CD1c-positive myeloid dendritic cell (primary cell): ENCODE results near the gene U2AF1L4.
A peak's percentile ranks its signal among the peaks of the same experiment; 100 is the strongest.
"Not testable (repeated sequence)": the region's sequence is repeated elsewhere in the genome, so short reads cannot be mapped to it uniquely, and the experiment has no call there.

Source experiments
- DNase-seq: peaks from one replicate; pipeline ENCODE4 v3.0.0-alpha.2; 2016; ENCODE audit errors: extremely low spot score

The U2AF1L4 gene

DNA sequence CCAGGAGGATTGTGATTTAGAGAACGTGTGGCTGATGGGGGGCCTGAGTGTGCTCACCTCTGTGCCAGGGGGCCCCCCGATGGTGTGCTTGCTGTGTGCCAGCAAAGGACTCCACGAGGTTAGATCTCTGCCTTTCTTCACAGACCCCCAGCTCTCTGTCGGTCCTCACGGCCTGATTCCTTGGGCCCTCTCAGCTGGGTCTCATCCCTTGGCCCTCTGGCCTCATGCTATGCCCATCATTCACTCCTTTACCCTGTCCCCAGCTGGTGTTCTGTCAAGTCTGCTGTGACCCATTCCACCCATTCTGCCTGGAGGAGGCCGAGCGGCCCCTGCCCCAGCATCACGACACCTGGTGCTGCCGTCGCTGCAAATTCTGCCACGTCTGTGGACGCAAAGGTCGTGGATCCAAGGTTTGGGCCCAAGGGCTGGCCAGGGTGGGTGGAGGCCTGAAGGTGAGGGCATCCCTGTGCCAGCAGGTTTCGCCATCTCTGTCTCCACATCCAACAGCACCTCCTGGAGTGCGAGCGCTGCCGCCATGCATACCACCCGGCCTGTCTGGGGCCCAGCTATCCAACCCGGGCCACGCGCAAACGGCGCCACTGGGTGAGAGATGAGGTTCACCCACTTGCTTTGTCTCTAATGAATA, 19.9 kb downstream of the U2AF1L4 start:
- DNase-seq, result no peak

DNA sequence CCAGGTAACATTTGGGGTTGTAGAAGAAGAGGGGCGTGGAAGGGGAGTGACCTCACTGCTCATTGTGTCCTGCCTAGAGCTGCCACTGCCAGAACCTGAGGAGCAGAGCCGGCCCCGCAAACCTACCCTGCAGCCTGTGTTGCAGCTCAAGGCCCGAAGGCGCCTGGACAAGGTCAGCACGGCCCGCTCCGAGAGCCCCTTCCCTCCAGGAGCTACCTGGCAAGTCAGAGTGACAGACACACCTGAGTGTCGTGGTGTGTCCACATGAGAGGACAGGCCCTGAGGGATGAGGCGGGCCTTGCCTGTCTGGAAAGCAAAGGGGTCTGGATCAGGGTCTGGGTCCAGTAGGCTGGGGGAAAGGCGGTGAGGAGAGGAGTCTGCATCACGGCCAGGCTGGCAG, 20.7 kb downstream of the U2AF1L4 start:
- no peak for DNase-seq

DNA sequence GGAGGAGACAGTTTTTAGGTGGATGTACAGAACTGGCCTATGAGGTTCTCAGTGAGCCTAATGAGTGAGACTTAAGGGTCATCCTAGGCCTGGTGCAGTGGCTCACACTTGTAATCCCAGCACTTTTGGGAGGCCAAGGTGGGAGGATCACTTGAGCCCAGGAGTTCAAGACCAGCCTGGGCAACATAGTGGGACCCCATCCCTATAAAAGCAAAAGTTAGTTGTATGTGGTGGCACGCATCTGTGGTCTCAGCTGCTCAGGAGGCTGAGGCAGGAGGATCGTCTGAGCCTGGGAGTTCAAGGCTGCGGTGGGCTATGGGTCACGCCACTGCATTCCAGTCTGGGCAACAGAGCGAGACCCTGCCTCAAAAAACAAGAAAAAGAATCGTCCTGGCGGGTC, 21.1 kb downstream of the U2AF1L4 start:
- not testable (repeated sequence) for DNase-seq

DNA sequence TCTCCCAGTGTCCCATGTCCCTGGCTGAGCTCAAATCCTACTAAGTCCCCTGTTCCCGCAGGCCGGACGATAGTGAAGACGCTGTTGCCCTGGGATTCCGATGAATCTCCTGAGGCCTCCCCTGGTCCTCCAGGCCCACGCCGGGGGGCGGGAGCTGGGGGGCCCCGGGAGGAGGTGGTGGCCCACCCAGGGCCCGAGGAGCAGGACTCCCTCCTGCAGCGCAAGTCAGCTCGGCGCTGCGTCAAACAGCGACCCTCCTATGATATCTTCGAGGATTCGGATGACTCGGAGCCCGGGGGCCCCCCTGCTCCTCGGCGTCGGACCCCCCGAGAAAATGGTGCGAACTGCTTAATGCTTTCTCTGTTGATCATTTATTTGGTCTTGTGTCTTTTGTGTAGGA, 21.5 kb downstream of the U2AF1L4 start:
- DNase-seq, result no peak

DNA sequence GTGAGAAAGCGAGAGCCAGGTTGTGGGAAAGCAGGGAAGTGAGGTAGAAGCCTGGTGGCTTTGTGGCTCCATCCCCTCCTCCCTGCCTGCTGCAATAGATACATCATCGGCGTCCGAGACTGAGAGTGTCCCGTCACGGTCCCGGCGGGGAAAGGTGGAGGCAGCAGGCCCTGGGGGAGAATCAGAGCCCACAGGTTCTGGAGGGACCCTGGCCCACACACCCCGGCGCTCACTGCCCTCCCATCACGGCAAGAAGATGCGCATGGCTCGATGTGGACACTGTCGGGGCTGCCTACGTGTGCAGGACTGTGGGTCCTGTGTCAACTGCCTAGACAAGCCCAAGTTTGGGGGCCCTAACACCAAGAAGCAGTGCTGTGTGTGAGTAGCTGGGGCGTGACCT, 22.3 kb downstream of the U2AF1L4 start:
- DNase-seq, result no peak

DNA sequence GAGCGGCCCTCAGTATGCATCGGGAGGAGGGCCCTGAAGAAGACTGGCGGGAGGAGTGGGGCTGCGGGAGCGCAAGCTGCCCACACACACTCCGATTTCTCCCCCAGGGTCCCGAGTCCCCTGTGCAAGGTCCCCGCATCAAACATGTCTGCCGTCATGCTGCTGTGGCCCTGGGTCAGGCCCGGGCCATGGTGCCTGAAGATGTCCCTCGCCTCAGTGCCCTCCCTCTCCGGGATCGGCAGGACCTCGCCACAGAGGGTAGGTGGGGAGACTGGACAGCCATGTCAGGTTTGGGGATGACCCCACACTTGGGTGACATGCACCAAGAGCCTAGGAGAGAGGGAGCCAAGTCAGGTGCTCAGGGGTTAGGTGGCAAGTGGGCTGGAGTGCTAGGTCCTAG, 22.8 kb downstream of the U2AF1L4 start:
- DNase-seq, result no peak

DNA sequence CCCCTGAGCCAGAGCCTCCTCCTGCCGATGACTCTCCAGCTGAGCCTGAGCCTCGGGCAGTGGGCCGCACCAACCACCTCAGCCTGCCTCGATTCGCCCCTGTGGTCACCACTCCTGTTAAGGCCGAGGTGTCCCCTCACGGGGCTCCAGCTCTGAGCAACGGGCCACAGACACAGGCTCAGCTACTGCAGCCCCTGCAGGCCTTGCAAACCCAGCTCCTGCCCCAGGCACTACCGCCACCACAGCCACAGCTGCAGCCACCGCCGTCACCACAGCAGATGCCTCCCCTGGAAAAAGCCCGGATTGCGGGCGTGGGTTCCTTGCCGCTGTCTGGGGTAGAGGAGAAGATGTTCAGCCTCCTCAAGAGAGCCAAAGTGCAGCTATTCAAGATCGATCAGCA, 23.8 kb downstream of the U2AF1L4 start:
- DNase-seq, result no peak

DNA sequence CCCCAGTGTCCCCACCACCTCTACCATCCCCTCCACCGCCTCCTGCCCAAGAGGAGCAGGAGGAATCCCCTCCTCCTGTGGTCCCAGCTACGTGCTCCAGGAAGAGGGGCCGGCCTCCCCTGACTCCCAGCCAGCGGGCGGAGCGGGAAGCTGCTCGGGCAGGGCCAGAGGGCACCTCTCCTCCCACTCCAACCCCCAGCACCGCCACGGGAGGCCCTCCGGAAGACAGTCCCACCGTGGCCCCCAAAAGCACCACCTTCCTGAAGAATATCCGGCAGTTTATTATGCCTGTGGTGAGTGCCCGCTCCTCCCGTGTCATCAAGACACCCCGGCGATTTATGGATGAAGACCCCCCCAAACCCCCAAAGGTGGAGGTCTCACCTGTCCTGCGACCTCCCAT, 24.6 kb downstream of the U2AF1L4 start:
- no peak for DNase-seq

DNA sequence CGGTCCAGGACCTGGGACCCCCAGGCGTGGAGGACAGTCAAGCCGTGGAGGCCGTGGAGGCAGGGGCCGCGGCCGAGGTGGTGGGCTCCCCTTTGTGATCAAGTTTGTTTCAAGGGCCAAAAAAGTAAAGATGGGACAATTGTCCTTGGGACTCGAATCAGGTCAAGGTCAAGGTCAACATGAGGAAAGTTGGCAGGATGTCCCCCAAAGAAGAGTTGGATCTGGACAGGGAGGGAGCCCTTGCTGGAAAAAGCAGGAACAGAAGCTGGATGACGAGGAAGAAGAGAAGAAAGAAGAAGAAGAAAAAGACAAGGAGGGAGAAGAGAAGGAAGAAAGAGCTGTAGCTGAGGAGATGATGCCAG, 25.1 kb downstream of the U2AF1L4 start:
- no peak for DNase-seq

DNA sequence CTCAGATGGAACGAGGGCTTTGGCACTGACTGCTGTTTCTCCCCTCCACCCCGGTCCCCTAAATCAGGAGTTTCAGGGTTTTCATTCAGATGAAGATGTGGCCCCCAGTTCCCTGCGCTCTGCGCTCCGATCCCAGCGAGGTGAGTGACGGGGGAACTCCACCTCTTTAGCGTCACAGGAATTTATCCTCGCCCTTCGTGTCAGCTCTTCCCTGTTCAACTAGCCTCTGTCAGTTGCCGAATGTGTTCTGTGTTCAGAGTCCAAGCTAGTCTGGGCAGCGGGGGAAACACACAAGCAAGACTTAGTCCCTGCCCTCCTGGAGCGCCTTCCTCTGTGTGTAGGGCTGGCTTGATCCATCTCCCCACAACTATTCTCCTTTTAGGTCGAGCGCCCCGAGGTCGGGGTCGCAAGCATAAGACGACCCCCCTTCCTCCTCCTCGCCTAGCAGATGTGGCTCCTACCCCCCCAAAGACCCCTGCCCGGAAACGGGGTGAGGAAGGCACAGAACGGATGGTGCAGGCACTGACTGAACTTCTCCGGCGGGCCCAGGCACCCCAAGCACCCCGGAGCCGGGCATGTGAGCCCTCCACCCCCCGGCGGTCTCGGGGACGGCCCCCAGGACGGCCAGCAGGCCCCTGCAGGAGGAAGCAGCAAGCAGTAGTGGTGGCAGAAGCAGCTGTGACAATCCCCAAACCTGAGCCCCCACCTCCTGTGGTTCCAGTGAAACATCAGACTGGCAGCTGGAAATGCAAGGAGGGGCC, 25.6 kb downstream of the U2AF1L4 start:
- DNase-seq, result no peak

DNA sequence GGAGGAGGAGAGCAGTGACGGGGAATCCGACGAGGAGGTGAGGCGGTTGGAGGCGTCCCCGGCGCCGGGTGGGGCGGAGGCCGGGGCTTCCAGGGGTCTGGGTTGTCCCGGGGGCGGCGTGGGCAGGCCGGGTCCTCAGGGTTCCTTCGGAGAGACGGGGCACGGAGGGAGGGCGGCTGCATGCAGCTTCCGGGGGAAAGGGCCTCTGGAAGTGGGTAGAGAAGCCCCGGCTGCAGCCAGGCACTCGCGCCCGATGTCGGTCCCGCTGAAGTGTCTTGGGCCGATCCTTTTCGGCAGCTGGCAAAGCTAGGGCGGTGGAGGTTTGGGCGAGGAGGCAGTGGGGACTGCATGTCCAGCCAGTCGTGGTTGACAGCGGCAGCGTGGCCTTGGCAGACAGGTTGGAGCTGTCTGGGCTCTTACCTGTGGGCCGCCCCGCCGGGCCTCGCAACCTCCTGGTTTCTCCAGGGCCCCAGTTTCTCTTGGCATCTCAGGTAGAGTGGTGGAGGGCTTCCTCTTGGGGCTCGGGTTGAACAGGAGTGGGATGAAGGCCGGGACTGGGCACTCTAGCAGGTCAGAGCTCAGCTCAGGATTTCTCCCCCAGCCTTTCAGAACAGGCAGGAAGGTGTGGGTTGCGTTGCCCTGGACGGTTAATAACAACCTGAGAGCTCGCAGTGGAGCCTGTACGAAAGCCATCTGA, 26.7 kb downstream of the U2AF1L4 start:
- peak; percentile 33 for DNase-seq

DNA sequence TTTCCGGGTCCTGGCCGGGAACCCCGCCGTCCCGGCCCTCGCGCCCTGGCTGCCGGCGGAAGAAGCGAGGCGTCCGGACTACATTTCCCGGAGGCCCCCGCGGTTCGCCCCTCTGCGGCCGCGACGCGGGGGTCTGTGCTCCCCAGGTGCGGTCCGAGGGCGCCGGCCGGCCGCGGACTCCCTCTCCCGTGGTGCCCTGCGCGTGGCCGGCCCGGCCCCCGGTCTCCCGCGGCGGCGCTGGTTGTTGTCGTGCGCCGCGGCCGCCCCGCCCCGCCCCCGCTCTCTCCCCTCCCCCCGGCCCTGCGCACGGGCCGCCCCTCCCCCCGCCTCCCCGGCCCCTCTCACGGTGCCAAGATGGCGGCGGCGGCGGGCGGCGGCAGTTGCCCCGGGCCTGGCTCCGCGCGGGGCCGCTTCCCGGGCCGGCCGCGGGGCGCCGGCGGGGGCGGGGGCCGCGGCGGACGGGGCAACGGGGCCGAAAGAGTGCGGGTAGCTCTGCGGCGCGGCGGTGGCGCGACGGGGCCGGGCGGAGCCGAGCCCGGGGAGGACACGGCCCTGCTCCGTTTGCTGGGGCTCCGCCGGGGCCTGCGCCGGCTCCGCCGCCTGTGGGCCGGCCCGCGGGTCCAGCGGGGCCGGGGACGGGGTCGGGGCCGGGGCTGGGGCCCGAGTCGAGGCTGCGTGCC, 27.4 kb downstream of the U2AF1L4 start, which contains the start of gene KMT2B:
TSS of gene KMT2B (plus strand) at position 339 of the 680 bp plus-strand sequence. CDS start at position 355, 16 bp downstream.
- no peak for DNase-seq

DNA sequence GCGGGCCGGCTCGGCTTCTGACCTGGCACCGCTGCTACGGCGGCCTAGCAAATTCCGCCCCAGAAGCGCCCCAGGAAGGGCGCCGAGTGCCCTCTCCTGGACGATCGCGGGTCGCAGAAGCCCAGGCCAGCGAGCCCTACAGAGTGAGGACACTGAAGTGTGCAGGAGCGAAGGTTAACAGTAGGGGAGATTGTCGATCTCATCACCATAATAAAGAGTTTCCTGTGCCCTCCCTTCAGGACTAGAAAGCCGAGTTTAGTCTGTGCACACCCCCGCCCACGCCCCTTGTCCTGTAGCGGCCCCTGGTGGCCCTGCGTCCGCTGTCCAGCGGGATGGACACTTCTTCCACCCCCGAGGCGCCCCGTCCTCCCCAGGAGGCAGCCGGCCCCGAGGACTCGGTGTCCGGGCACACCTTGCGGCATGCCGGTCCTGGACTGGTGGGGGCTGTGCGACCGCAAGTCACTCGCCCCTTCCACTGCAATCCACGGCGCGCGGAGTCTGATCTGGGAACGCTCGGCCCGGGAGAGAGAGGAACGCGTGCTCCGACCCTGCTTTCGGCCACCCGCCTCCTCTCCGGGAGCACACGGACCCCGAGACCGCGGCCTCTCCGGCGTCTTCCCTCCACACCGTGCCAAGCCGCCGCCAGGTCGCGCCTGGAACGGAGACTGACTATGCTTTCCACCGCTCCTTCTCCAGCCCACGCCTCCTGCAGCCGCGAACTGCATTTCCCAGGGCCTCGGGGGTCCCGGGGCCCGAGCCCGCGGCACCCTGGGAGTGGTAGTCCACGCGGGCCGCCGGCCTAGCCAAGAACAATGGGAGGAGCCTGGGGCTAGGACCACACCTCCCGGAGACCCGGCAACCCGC, 28.2 kb downstream of the U2AF1L4 start:
- DNase-seq, result peak; percentile 97

DNA sequence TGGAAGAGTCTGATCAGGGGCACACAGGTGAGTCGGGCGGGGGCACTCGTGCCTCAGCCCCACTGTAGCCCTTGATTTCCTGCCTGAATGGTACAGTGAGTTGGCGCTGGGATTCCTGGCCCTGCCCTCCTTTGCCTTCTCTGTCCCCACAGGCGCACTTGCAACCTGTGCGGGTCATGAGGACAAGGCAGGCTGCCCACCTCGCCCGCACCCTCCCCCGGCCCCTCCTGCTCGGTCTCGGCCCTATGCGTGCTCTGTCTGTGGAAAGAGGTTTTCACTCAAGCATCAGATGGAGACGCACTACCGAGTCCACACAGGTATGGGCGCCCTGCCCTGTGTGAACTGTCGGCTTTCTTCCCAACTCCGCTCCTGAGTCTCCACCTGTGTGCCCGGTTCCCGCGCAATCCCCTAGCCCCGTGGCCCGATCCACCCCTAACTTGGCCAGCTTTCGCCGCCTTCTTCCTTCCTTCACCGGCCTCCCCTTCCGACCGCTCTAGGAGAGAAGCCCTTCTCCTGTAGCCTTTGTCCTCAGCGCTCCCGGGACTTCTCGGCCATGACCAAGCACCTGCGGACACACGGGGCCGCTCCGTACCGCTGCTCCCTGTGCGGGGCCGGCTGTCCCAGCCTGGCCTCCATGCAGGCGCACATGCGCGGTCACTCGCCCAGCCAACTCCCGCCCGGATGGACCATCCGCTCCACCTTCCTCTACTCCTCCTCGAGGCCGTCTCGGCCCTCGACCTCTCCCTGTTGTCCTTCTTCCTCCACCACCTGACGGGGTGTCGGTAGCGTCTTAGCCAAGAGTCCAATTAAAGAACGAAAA, 29.0 kb downstream of the U2AF1L4 start:
- DNase-seq, result no peak

DNA sequence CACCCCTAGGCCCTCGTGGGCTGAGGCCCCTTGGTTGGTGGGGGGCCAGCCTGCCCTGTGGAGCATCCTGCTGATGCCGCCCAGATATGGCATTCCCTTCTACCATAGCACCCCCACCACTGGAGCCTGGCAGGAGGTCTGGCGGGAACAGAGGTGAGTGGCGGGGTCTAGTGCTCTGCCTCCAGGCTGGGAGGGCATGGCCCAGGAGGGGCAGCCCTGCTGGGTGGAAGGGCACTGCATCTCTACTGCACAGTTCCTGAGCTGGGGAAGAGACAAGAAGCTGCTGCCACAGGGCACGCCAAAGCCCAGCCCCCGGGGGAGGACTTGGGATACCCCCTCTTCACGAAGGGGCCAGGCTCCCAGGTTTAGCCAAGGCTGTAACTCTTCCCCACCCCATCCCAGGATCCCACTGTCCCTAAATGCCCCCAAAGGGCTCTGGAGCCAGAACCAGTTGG, 29.8 kb downstream of the U2AF1L4 start:
- DNase-seq, result no peak

DNA sequence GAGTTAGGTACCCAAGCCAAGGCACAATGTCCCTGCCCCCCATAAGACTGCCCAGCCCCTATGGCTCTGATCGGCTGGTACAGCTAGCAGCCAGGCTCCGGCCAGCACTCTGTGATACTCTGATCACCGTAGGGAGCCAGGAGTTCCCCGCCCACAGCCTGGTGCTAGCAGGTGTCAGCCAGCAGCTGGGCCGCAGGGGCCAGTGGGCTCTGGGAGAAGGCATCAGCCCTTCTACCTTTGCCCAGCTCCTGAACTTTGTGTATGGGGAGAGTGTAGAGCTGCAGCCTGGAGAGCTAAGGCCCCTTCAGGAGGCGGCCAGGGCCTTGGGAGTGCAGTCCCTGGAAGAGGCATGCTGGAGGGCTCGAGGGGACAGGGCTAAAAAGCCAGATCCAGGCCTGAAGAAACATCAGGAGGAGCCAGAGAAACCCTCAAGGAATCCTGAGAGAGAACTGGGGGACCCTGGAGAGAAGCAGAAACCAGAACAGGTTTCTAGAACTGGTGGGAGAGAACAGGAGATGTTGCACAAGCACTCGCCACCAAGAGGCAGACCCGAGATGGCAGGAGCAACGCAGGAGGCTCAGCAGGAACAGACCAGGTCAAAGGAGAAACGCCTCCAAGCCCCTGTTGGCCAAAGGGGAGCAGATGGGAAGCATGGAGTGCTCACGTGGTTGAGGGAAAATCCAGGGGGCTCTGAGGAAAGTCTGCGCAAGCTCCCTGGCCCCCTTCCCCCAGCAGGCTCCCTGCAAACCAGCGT, 30.4 kb downstream of the U2AF1L4 start:
- DNase-seq, result no peak

DNA sequence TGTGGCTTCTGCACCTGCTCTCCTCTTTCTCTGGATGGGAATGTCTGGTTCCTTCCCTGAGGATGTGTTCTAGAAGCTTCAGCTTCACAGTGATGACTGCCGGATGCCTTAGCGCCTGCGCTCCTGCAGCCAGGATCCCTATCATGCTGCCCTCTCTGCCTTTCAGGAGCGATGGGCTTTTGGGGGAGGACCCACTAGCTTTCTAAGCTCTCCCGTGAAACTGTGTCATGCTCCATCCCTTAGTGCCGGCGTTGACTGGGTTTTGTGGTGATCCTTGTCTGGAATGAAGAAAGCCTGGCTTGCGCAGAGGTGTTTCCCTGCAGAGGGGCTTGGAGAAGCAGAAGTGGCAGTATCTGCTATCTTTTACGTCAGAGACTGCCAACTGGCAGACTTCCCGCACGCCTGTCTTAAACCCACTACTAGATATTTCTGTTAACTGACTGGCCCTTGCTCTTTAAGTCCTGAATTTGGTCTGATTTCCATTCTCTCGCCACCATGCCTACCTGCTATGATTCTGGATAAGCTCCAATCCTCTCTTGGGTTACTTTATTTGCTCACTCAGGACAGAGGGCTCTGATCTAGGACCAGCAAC, 31.2 kb downstream of the U2AF1L4 start:
- no peak for DNase-seq

DNA sequence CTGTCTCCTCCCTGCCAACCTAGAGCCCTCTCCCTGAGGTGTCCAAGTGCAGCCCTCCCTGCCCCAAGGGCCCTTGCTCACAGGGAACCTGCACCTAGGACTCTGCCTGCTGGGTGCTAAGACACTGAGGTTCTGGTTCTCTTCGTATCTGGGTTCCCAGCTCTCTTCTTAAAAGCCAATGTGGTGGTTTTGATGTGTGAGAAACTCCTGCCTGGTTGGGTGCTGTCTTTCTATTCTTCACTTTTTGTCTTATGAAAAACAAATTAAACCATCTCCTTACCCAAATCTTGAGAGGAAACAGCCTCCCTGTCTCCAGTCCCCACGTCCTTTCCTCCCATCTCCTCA, 31.7 kb downstream of the U2AF1L4 start:
- no peak for DNase-seq
